Stromal cell of bone marrow (primary cell): Measurements from ENCODE around the gene AMOTL1.

Experiments used
- DNase-seq: peaks from one replicate; pipeline ENCODE4 v3.0.0-alpha.2; 2012; ENCODE audit warnings: low read depth

AMOTL1 gene

GRCh38 chr11:94746721-94747120 is 21.4 kb upstream of the AMOTL1 start:
- DNase-seq: no peak

- DNase-seq: no peak
Observed at GRCh38 chr11:94747146-94747545, 21.0 kb upstream of the AMOTL1 start.

GRCh38 chr11:94747601-94748041 is 20.5 kb upstream of the AMOTL1 start:
- DNase-seq: no peak

GRCh38 chr11:94749369-94749768 is 18.8 kb upstream of the AMOTL1 start:
- no peak for DNase-seq

- DNase-seq: no peak
Observed at GRCh38 chr11:94750319-94751217, 17.6 kb upstream of the AMOTL1 start.

- no peak for DNase-seq
Observed at GRCh38 chr11:94751218-94751609, 16.9 kb upstream of the AMOTL1 start.

GRCh38 chr11:94751786-94752185 is 16.4 kb upstream of the AMOTL1 start:
- no peak for DNase-seq

- DNase-seq: no peak
Observed at GRCh38 chr11:94753630-94754029, 14.5 kb upstream of the AMOTL1 start.

- no peak for DNase-seq
Observed at GRCh38 chr11:94754335-94754734, 13.8 kb upstream of the AMOTL1 start.

GRCh38 chr11:94754819-94755218 is 13.3 kb upstream of the AMOTL1 start:
- no peak for DNase-seq

- DNase-seq: no peak
Observed at GRCh38 chr11:94755494-94755893, 12.7 kb upstream of the AMOTL1 start.

GRCh38 chr11:94757037-94757735 is 11.0 kb upstream of the AMOTL1 start:
- DNase-seq: no peak

GRCh38 chr11:94758666-94759065 is 9.5 kb upstream of the AMOTL1 start:
- no peak for DNase-seq

GRCh38 chr11:94759522-94759921 is 8.6 kb upstream of the AMOTL1 start:
- no peak for DNase-seq

- no peak for DNase-seq
Observed at GRCh38 chr11:94760296-94760695, 7.9 kb upstream of the AMOTL1 start.

GRCh38 chr11:94762208-94762607 is 5.9 kb upstream of the AMOTL1 start:
- DNase-seq: no peak

- no peak for DNase-seq
Observed at GRCh38 chr11:94762995-94763394, 5.2 kb upstream of the AMOTL1 start.

- DNase-seq: no peak
Observed at GRCh38 chr11:94766713-94767206, 1.4 kb upstream of the AMOTL1 start.

- no peak for DNase-seq
Observed at GRCh38 chr11:94767291-94767690, 865 bp upstream of the AMOTL1 start.

GRCh38 chr11:94768602-94769541 is 716 bp downstream of the AMOTL1 start:
- no peak for DNase-seq

- no peak for DNase-seq
Observed at GRCh38 chr11:94769880-94770279, 1.7 kb downstream of the AMOTL1 start.

- DNase-seq: no peak
Observed at GRCh38 chr11:94770563-94771120, 2.5 kb downstream of the AMOTL1 start.
